ENCODE results near the gene RNF208. TPM values are rescaled to one million over a fixed set of nuclear protein-coding genes. Genes with fewer than 3 reads are reported as not detected.
A peak's percentile ranks its signal among the peaks of the same experiment; 100 is the strongest.

Gene RNF208
- total and polyA plus RNA-seq, 4 donors = 0.28 to 7.1 (median 2.6) TPM

DNA sequence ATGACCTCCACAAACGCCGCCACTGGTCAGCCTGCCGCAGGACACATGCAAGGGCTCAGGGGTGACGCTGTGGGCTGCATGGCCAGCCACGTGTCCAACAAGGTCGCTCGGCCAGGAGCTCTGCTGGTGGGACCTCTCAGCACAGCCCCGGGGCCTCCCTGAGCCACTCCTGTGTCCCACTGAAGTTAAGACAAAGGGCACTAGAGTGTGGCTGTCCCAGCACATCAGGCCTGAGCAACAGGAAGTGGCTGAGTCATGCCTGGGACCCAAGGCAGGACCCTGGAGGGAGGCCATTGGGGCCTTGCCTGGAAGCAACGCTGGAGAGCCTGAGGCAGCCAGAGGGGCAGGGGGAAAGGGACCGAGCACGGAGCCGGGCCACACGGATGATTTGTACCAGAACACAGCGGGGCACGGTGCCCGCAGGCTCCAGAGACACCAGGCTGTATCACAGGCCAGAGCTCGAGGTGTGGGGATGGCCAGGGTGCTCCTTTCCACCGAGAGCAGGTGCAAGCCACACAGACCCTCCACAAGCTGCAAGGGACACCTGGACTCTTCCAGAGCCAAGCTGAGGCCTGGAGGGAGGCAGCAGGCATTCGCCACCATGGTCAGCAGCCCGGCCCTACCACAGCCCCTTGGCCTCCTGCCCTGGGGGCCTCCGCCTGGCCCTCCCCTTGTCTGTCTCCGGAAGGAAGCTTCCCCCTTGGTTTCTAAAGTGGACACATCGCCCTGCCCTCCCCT is 43.7 kb downstream of the RNF208 start:
- DNase-seq (ENCODE audit: low spot score) = no peak
- Histone ChIP-seq H3K27ac (ENCODE audit: low read depth in 1 of 2, low read length in 2 of 2) (no peak overlapping the region), H3K27me3 (ENCODE audit: control insufficient read depth in 4 of 4, insufficient read depth in 4 of 4, low read length in 3 of 4) (no peaks in the 10 kb centered on the region), H3K9ac (ENCODE audit: low read depth in 1 of 2, low read length in 2 of 2) (no peak overlapping the region), H3K36me3 (ENCODE audit: control insufficient read depth in 4 of 4, insufficient read depth in 3 of 4, low read depth in 1 of 4, low read length in 3 of 4) (peaks cover 11 to 47% (median 22%) of the 10 kb centered on the region in 4 donors), H3K9me3 (ENCODE audit: control insufficient read depth in 4 of 4, low read length in 3 of 4) (no peaks in the 10 kb centered on the region), H3K4me3 (ENCODE audit: low read depth in 1 of 3, low read length in 3 of 3) (no peak overlapping the region), H3K4me1 (ENCODE audit: control insufficient read depth in 4 of 4, insufficient read depth in 4 of 4, low read length in 3 of 4) (no peaks in the 10 kb centered on the region)
- WGBS = 92% methylated on average over 23 of the region's 23 CpGs
- TF ChIP-seq SP1 (IDR thresholded peaks at IDR 0.05) (no peak), YY1 (IDR thresholded peaks at IDR 0.05) (no peak), HNF4A (conservative IDR thresholded peaks at IDR 0.05) (no peak), HNF4G (IDR thresholded peaks at IDR 0.05) (no peak), GABPA (IDR thresholded peaks at IDR 0.05 in 1 of 2, conservative IDR thresholded peaks at IDR 0.05 in 1 of 2) (no peak)

DNA sequence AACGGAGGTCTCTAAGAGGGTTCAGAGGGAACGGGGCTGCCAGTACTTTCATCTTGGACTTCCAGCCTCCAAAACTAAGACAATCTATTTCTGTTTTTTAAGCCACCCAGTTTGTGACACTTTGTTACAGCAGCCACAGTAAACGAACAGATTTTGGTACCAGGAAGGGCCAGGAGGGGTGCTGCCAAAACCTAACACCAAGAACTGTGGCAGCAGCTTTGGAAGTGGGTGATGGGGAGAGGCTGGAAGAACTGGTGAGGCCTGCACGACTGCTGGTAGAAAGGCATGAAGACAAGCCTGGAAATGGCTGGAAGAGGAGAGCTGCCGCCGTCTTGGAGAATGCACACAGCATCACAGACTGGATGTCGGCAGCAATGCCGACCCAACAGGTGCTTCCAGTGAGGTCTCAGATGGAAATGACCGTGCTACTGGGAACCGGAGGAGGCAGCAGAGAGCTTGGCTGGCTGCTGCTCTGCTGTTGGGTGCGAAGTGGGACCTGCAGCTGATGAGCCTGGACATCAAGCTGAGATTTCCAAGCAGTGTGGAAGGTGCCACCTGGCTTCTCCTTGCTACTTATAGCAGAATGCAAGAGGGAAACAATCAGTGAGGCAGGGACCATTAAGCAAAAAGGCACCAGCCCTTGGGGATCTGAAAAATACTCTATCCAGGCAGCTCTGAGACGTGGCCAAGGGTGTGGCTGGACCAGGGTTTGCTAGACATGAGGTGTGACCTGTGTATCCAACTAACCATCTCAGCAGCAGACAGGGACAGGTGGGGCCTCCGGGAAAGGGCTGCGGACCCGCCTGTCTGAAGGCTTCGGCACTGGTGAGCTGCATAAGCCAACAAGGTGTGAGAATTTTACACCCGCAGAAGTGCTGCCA is 45.5 kb downstream of the RNF208 start:
- no peak for TF ChIP-seq RXRA (IDR thresholded peaks at IDR 0.05)
- no peak for TF ChIP-seq FOXA2 (IDR thresholded peaks at IDR 0.05)
- TF ChIP-seq, protein P1, sequence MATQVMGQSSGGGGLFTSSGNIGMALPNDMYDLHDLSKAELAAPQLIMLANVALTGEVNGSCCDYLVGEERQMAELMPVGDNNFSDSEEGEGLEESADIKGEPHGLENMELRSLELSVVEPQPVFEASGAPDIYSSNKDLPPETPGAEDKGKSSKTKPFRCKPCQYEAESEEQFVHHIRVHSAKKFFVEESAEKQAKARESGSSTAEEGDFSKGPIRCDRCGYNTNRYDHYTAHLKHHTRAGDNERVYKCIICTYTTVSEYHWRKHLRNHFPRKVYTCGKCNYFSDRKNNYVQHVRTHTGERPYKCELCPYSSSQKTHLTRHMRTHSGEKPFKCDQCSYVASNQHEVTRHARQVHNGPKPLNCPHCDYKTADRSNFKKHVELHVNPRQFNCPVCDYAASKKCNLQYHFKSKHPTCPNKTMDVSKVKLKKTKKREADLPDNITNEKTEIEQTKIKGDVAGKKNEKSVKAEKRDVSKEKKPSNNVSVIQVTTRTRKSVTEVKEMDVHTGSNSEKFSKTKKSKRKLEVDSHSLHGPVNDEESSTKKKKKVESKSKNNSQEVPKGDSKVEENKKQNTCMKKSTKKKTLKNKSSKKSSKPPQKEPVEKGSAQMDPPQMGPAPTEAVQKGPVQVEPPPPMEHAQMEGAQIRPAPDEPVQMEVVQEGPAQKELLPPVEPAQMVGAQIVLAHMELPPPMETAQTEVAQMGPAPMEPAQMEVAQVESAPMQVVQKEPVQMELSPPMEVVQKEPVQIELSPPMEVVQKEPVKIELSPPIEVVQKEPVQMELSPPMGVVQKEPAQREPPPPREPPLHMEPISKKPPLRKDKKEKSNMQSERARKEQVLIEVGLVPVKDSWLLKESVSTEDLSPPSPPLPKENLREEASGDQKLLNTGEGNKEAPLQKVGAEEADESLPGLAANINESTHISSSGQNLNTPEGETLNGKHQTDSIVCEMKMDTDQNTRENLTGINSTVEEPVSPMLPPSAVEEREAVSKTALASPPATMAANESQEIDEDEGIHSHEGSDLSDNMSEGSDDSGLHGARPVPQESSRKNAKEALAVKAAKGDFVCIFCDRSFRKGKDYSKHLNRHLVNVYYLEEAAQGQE (IDR thresholded peaks at IDR 0.05) = no peak
- peak in 1 of 2 donors; percentile 78 for TF ChIP-seq RAD21 (IDR thresholded peaks at IDR 0.05)
- no peak for TF ChIP-seq EGR1 (IDR thresholded peaks at IDR 0.05; ENCODE audit: low read depth in 2 of 2)
- TF ChIP-seq, protein P2, sequence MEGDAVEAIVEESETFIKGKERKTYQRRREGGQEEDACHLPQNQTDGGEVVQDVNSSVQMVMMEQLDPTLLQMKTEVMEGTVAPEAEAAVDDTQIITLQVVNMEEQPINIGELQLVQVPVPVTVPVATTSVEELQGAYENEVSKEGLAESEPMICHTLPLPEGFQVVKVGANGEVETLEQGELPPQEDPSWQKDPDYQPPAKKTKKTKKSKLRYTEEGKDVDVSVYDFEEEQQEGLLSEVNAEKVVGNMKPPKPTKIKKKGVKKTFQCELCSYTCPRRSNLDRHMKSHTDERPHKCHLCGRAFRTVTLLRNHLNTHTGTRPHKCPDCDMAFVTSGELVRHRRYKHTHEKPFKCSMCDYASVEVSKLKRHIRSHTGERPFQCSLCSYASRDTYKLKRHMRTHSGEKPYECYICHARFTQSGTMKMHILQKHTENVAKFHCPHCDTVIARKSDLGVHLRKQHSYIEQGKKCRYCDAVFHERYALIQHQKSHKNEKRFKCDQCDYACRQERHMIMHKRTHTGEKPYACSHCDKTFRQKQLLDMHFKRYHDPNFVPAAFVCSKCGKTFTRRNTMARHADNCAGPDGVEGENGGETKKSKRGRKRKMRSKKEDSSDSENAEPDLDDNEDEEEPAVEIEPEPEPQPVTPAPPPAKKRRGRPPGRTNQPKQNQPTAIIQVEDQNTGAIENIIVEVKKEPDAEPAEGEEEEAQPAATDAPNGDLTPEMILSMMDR (IDR thresholded peaks at IDR 0.05; ENCODE audit: low read depth, low read length, missing input control) = peak; percentile 50
- H3K36me3 ChIP-seq (ENCODE audit: control insufficient read depth in 4 of 4, insufficient read depth in 3 of 4, low read depth in 1 of 4, low read length in 3 of 4) = peaks cover 9 to 32% (median 15%) of the 10 kb centered on the region in 4 donors
- no peak overlapping the region for H3K4me3 ChIP-seq (ENCODE audit: low read depth in 1 of 3, low read length in 3 of 3)
- H3K27me3 ChIP-seq (ENCODE audit: control insufficient read depth in 4 of 4, insufficient read depth in 4 of 4, low read length in 3 of 4) = no peaks in the 10 kb centered on the region
- WGBS = 61% methylated on average over 17 of the region's 17 CpGs
- H3K27ac ChIP-seq (ENCODE audit: low read depth in 1 of 2, low read length in 2 of 2) = no peak overlapping the region
- DNase-seq (ENCODE audit: low spot score) = no peak
- no peaks in the 10 kb centered on the region for H3K4me1 ChIP-seq (ENCODE audit: control insufficient read depth in 4 of 4, insufficient read depth in 4 of 4, low read length in 3 of 4)
- H3K9me3 ChIP-seq (ENCODE audit: control insufficient read depth in 4 of 4, low read length in 3 of 4) = no peaks in the 10 kb centered on the region
- no peak overlapping the region for H3K9ac ChIP-seq (ENCODE audit: low read depth in 1 of 2, low read length in 2 of 2)
